SU-DHL-6 (cell line): Measurements from ENCODE around the gene CEBPB.
"Not testable (repeated sequence)": the region's sequence is repeated elsewhere in the genome, so short reads cannot be mapped to it uniquely, and the experiment has no call there.

Source experiments
- H2AFZ ChIP-seq: fragments of 200-600 bp; sonication (generic); 2 replicates; pipeline ENCODE4 v1.6.1; 2014; ENCODE audit warnings: low read depth, mild to moderate bottlenecking, moderate library complexity, mixed read lengths, antibody characterized with exemption, low read length; ENCODE audit not compliant: severe bottlenecking
- H3F3A ChIP-seq: fragments of 200-600 bp; shearing (Covaris generic); 2 replicates; pipeline ENCODE4 v1.6.0; 2016; ENCODE audit warnings: antibody characterized with exemption, mild to moderate bottlenecking; ENCODE audit not compliant: insufficient read depth
- H3K27ac ChIP-seq: fragments of 200-600 bp; sonication (generic); 2 replicates; pipeline ENCODE4 v1.5.1; 2016; ENCODE audit warnings: low read depth, mild to moderate bottlenecking, low read length, moderate library complexity, mixed read lengths
- H3K27me3 ChIP-seq: fragments of 200-600 bp; sonication (generic), shearing (Covaris generic); 2 replicates; pipeline ENCODE4 v1.6.0; 2014; ENCODE audit warnings: mild to moderate bottlenecking, low read length
- H3K36me3 ChIP-seq: fragments of 200-600 bp; sonication (generic); 2 replicates; pipeline ENCODE4 v1.6.1; 2014; ENCODE audit warnings: mild to moderate bottlenecking, low read length, mixed read lengths
- H3K4me2 ChIP-seq: fragments of 300-600, 200-600 bp; shearing (Covaris generic), sonication (generic); 2 replicates; pipeline ENCODE4 v1.6.0; 2014; ENCODE audit warnings: low read length, low read depth, mild to moderate bottlenecking; ENCODE audit not compliant: poor library complexity, severe bottlenecking
- H3K4me3 ChIP-seq: fragments of 200-600 bp; sonication (generic); 2 replicates; pipeline ENCODE4 v1.5.1; 2014; ENCODE audit warnings: antibody characterized with exemption, low read length, mild to moderate bottlenecking, mixed read lengths; ENCODE audit not compliant: insufficient read depth, poor library complexity, severe bottlenecking
- H3K79me2 ChIP-seq: fragments of 200-600 bp; sonication (generic); 2 replicates; pipeline ENCODE4 v1.6.1; 2014; ENCODE audit warnings: mild to moderate bottlenecking, low read length, moderate library complexity; ENCODE audit not compliant: insufficient read depth
- H3K9ac ChIP-seq: fragments of 200-600 bp; sonication (generic); 2 replicates; pipeline ENCODE4 v1.7.0; 2014; ENCODE audit warnings: mild to moderate bottlenecking, low read length
- H3K9me2 ChIP-seq: fragments of 200-600 bp; sonication (generic); replicated peaks from 2 replicates; pipeline ENCODE4 v1.6.1; 2014; ENCODE audit warnings: low read length; ENCODE audit not compliant: insufficient read depth
- H3K9me3 ChIP-seq: fragments of 200-600 bp; sonication (generic); 2 replicates; pipeline ENCODE4 v1.6.1; 2014; ENCODE audit warnings: low read length, mixed read lengths; ENCODE audit not compliant: insufficient read depth
- H4K20me1 ChIP-seq: fragments of 200-600 bp; sonication (generic); 2 replicates; pipeline ENCODE4 v1.6.1; 2014; ENCODE audit warnings: low read depth, mild to moderate bottlenecking, antibody characterized with exemption, low read length, moderate library complexity, mixed read lengths
- EZH2phosphoT487 ChIP-seq: fragments of 200-600 bp; sonication (generic), shearing (Covaris generic); conservative IDR thresholded peaks from 2 replicates; pipeline ENCODE4 v1.6.1; 2018; ENCODE audit warnings: mild to moderate bottlenecking, antibody characterized with exemption, low read length, moderate library complexity, mixed read lengths
- TF ChIP-seq, protein P1 (sequence below): fragments of 200-600 bp; sonication (generic); IDR thresholded peaks from one replicate; pipeline ENCODE4 v1.5.1; 2017; ENCODE audit warnings: antibody characterized with exemption, mild to moderate bottlenecking, low read length, moderate library complexity; ENCODE audit not compliant: insufficient read depth, poor library complexity, severe bottlenecking

CEBPB gene

DNA sequence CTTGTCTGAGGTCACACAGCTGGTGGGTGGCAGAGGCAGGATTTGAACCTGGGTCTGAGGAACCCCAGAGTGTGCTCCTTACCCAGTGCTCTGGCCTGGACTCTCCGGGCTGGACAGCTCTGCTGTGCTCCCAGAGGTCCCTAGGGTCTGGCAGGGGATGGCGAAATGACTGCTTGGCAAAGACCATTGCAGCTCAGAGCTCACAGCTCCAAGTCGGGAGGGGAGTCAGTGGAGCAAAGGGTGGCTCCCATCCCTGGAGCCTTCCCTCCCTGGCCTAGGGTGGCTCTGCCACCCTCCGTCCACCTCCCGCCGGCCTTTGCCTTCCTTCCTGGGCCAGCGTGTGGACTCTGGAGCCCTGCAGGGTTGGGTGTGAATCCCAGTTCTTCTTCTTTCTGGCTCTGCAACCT is 17.5 kb downstream of the CEBPB start:
- no peaks in the 10 kb centered on the region for H3K9me2 ChIP-seq
- H4K20me1 ChIP-seq, result no peaks in the 10 kb centered on the region
- H3K9ac ChIP-seq, result no peak overlapping the region
- H3K27me3 ChIP-seq, result no peaks in the 10 kb centered on the region
- no peaks in the 10 kb centered on the region for H3K79me2 ChIP-seq
- no peak overlapping the region for H3K27ac ChIP-seq
- no peaks in the 10 kb centered on the region for H3K9me3 ChIP-seq
- H2AFZ ChIP-seq, result no peak overlapping the region
- no peak overlapping the region for H3K4me3 ChIP-seq
- TF ChIP-seq, protein P1, sequence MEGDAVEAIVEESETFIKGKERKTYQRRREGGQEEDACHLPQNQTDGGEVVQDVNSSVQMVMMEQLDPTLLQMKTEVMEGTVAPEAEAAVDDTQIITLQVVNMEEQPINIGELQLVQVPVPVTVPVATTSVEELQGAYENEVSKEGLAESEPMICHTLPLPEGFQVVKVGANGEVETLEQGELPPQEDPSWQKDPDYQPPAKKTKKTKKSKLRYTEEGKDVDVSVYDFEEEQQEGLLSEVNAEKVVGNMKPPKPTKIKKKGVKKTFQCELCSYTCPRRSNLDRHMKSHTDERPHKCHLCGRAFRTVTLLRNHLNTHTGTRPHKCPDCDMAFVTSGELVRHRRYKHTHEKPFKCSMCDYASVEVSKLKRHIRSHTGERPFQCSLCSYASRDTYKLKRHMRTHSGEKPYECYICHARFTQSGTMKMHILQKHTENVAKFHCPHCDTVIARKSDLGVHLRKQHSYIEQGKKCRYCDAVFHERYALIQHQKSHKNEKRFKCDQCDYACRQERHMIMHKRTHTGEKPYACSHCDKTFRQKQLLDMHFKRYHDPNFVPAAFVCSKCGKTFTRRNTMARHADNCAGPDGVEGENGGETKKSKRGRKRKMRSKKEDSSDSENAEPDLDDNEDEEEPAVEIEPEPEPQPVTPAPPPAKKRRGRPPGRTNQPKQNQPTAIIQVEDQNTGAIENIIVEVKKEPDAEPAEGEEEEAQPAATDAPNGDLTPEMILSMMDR, result no peak
- TF ChIP-seq EZH2phosphoT487, result no peak
- H3F3A ChIP-seq, result no peaks in the 10 kb centered on the region
- H3K36me3 ChIP-seq, result no peaks in the 10 kb centered on the region
- no peak overlapping the region for H3K4me2 ChIP-seq

DNA sequence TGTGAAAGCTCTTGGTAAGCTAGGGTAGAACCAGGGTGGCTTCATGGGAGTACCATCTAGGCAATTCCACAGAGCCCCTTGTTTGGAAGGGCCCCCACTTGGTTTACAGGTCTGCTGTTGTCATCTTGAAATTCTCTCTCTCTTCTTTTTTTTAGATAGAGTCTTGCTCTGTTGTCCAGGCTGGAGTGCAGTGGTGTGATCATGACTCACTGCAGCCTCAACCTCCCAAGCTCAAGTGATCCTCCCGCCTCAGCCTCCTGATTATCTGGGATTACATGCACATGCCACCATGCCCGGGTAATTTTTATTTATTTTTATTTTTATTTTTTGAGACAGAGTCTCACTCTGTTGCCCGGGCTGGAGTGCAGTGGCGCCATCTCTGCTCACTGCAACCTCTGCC is 18.2 kb downstream of the CEBPB start:
- not testable (repeated sequence) for H3F3A ChIP-seq, H2AFZ ChIP-seq, H3K27ac ChIP-seq, H3K9me2 ChIP-seq, H3K9me3 ChIP-seq, H3K9ac ChIP-seq, H3K27me3 ChIP-seq, H3K79me2 ChIP-seq, H3K36me3 ChIP-seq, H3K4me3 ChIP-seq, H3K4me2 ChIP-seq, H4K20me1 ChIP-seq

DNA sequence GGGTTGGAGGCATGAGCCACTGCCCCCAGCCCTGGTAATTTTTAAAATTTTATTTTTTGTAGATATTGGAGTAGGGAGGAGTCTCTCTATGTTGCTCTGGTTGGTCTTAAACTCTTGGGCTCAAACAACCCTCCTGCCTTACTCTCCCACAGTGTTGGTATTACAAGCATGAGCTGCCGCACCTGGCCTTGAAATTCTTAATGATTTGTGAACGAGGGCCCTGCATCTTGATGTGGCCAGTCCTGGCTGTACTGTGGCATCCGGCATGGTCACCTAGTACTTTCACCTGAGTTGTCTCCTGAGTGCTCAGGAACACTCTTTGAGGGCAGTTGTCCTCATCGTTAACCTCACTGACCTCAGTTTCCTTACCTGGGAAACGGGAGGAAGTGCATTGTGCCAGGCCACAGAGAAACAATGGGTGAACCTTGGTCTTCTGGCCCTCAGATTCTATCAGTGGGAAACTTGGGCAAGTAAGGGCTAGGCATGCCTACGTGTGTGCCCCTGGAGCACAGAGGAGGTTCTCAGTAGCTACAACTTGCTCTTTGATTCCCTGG is 19.5 kb downstream of the CEBPB start:
- H3K9ac ChIP-seq, result no peak overlapping the region
- no peak for TF ChIP-seq EZH2phosphoT487
- TF ChIP-seq, protein P1, result no peak
- H3K9me3 ChIP-seq, result no peaks in the 10 kb centered on the region
- no peaks in the 10 kb centered on the region for H3K9me2 ChIP-seq
- H3K4me3 ChIP-seq, result no peak overlapping the region
- no peak overlapping the region for H2AFZ ChIP-seq
- no peaks in the 10 kb centered on the region for H3K27me3 ChIP-seq
- H4K20me1 ChIP-seq, result no peaks in the 10 kb centered on the region
- no peak overlapping the region for H3K4me2 ChIP-seq
- H3K36me3 ChIP-seq, result no peaks in the 10 kb centered on the region
- no peaks in the 10 kb centered on the region for H3K79me2 ChIP-seq
- H3F3A ChIP-seq, result no peaks in the 10 kb centered on the region
- H3K27ac ChIP-seq, result no peak overlapping the region

DNA sequence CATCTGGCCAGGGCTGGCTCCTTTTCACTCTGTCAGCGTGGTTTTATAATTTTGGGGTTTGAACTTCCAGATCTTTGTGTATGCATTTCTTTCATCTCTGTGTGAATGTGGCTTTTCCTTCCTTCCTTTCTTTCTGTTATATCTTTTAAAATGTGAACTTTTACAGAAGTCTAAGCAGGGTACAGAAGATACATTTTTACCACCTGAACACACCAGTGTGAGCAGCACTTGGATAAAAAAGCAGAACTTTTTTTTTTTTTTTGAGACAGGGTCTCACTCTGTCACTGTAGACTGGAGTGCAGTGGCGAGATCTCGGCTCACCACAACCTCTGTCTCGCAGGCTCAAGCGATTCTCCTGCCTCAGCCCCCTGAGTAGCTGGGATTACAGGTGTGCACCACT is 20.5 kb downstream of the CEBPB start:
- H3K27me3 ChIP-seq, result no peaks in the 10 kb centered on the region
- no peaks in the 10 kb centered on the region for H3K36me3 ChIP-seq
- H3K9me3 ChIP-seq, result no peaks in the 10 kb centered on the region
- no peaks in the 10 kb centered on the region for H3K79me2 ChIP-seq
- H3K9ac ChIP-seq, result no peak overlapping the region
- H3K27ac ChIP-seq, result no peak overlapping the region
- H3K9me2 ChIP-seq, result no peaks in the 10 kb centered on the region
- H3F3A ChIP-seq, result no peaks in the 10 kb centered on the region
- H4K20me1 ChIP-seq, result no peaks in the 10 kb centered on the region
- H2AFZ ChIP-seq, result no peak overlapping the region
- TF ChIP-seq EZH2phosphoT487, result no peak
- TF ChIP-seq, protein P1, result no peak
- H3K4me3 ChIP-seq, result no peak overlapping the region
- H3K4me2 ChIP-seq, result no peak overlapping the region
